GM19351 (cell line): Measurements from ENCODE around the gene DPH5.
"Not testable (repeated sequence)": the region's sequence is repeated elsewhere in the genome, so short reads cannot be mapped to it uniquely, and the experiment has no call there.

Experiments
- ATAC-seq: cut with Tn5 transposase; IDR thresholded peaks from one replicate; pipeline ENCODE4 v1.9.1; 2021; ENCODE audit warnings: mild to moderate bottlenecking, moderate library complexity; ENCODE audit not compliant: unreplicated experiment

DPH5 gene

DNA sequence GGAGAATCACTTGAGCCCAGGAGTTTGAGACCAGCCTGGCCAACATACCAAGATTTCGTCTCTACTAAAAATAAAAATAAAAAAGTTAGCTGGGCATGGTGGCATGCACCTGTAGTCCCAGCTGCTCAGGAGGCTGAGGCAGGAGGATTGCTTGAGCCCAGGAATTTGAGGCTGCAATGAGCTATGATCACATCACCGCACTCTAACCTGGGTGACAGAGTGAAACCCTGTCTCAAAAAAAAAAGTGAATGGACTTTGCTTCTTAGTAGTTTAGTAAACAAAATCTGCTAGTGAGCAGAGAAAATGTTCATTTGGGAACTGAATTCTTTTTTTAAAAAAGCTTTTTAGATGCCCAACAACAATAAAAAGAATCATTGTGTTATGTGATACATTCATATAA is 6.5 kb upstream of the DPH5 start:
- ATAC-seq: not testable (repeated sequence)

- no peak for ATAC-seq
Observed at GRCh38 chr1:101030881-101031280, 5.3 kb upstream of the DPH5 start.

DNA sequence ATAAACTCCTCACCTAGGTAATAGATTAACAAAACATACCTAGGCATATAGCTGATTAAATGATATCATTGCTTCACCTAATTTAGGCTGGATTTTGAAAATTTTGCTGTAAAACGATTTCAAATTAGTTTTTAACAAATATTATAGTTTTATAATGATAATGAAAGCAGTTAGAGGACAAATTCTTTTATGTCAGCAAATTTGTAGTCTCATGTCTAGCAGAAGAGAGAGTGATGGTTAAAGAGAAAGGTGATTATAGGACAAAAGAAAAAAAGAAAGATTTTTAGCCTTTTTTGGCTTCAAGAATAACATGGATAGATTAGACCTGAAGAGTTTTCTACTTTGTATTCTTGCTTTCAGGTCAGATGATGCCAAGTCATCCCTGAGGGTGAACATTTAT is 3.6 kb upstream of the DPH5 start:
- no peak for ATAC-seq

GRCh38 chr1:101028466-101028865 is 2.9 kb upstream of the DPH5 start:
- ATAC-seq: no peak

GRCh38 chr1:101027194-101027772 is 1.7 kb upstream of the DPH5 start:
- ATAC-seq: no peak

DNA sequence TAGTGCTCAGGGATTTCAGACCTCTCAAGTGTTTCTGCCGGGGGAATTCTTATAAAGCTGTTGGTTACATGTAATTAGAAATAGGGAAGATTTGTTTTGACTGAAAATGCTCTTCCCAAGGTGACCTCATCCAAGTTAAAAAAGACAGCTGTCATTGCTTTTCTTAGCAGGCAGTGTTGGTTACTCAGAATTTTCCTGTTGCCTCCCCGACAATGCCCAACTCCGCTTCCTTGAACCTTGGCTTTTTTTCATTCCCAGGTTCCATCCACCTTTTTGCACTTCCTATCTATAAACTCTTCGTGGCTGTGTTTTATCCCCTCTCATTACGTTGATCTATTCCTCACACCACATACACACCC is 825 bp upstream of the DPH5 start:
- no peak for ATAC-seq

- ATAC-seq: peak; percentile 31
Observed at GRCh38 chr1:101025283-101025656, 314 bp downstream of the DPH5 start.

- no peak for ATAC-seq
Observed at GRCh38 chr1:101022294-101022693, 3.3 kb downstream of the DPH5 start.

DNA sequence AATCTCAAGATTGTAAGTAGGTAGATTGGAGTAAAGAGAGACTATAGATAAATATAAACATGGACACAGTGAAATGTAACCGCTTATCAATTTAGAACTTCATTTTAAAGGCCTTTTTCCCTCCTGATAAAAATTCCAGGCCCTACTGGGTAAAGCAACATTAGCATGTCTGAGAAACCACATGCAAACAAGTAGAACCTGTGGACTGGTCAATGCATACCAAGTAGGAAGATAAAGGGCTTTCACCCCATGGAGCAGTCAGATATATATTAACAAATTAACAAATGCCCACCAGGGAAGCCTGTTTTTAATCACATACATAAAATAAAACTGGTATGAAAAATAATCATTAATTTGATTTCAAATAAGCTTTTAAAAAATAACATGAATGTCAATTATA is 8.1 kb downstream of the DPH5 start:
- no peak for ATAC-seq

DNA sequence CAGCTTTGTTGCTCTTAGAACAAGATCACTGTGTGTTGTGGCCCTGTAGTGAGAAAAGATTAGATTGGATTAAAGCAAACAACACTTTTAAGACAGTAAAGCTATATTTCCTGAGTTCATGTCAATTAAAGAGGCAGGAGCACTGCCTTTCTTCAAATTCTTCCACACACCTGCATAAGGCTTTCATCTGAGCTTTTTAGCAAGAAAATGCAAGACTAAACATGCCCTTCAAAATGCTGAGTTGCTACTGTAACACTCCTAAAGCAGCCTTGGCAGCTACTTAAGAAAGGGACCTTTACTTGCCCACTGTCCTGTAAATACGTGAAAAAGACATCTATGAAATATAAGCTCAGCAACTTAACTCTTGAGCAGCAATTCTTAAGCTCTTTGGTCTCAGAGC is 11.8 kb downstream of the DPH5 start:
- no peak for ATAC-seq

DNA sequence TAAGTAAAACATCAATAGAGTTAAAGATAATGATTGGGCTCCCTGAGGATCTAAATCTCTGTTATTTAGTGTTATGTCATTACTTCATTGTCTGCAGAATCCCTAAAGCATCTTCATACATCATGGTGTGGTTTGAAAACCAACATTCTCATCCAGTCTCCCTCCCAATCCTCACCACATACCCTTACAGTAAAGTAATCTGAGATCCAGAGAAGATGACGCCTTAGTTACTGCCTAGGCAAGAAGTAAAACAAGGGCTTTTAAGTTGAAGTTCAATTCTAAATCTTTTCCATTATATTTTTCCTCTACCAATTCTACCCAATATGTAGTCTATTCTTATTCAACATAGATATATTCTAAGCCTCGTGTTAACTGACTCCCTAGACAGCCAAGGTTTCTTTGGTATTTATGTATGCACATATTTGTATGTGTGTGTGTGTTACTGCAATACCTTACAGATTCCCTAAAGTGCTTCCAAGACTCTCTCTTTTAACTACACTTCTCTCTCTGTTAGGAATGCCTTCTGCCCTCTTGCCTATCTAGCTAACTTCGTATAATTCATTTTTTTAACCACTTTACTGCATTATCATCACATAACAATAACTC is 17.3 kb downstream of the DPH5 start:
- ATAC-seq: no peak

- ATAC-seq: no peak
Observed at GRCh38 chr1:101006553-101006952, 19.0 kb downstream of the DPH5 start.

DNA sequence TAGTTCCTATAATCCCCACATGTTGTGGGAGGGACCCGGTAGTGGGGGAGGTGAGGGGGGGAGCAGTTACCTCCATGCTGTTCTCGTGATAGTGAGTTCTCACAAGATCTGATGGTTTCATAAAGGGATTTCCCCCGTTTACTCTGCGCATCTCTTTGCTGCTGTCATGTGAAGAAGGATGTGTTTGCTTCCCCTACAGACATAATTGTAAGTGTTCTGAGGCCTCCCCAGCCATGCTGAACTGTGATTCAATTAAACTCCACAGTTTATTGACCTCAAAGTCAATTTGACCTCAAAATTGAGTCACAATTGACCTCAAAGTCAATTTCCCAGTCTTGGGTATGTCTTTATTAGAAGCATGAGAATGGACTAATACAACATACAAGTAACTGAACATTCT is 19.7 kb downstream of the DPH5 start:
- no peak for ATAC-seq

GRCh38 chr1:101005183-101005582 is 20.4 kb downstream of the DPH5 start:
- ATAC-seq: no peak

GRCh38 chr1:101004670-101005069 is 20.9 kb downstream of the DPH5 start:
- ATAC-seq: no peak

- ATAC-seq: peak; percentile 40
Observed at GRCh38 chr1:101004061-101004460, 21.5 kb downstream of the DPH5 start.

DNA sequence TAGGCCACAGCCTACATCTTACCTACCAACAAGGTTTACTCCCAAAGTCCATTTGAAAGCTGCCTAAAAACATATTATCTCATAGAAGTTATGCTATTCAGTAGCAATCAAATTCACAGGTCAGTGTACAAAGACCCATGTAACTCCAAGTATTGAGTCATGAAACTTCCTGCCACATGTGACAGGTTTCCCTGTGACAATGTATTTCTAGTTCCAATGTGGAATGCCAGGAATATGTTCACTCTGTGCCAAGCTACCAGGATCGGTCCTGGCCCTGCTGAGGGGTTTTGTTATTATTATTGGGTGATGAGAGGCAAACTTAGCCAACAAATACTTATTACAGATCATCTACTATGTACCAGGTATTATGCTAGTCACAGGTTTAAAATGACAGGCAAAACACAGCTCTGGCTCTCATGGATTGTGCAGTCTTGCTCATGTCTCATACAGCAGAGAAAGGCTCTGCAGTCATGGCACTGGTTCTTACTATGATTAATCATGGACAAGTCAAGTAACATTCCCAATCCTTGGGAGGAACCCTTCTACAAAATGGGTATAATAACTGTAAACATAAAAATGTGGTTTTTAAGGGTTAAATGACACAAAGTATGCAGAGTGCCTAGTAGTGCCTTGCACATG is 22.5 kb downstream of the DPH5 start:
- no peak for ATAC-seq

DNA sequence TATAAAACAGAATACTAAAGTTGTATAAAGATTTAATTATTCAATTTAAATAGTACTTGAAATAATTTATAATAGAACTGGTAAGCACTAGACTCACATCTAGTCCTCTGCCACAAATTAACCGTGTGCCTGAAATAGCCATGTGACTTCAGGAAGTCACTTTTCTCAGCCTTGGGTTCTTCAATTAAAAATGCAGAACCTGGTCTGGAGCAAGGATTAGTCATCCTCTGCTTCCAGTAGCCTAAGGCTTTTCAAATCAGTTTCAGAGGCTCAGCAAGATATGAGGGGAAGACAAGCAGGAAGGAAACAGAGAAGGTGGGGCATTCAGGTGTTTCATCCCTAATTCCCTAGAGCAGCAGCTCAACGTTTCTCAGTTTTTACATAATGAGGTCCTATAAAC is 23.0 kb downstream of the DPH5 start:
- ATAC-seq: no peak

GRCh38 chr1:101000131-101000873 is 25.3 kb downstream of the DPH5 start:
- no peak for ATAC-seq

GRCh38 chr1:100998426-100998825 is 27.2 kb downstream of the DPH5 start:
- ATAC-seq: no peak

- ATAC-seq: no peak
Observed at GRCh38 chr1:100995198-100995988, 30.2 kb downstream of the DPH5 start.
